ENCODE results near the gene AREG.

DNA sequence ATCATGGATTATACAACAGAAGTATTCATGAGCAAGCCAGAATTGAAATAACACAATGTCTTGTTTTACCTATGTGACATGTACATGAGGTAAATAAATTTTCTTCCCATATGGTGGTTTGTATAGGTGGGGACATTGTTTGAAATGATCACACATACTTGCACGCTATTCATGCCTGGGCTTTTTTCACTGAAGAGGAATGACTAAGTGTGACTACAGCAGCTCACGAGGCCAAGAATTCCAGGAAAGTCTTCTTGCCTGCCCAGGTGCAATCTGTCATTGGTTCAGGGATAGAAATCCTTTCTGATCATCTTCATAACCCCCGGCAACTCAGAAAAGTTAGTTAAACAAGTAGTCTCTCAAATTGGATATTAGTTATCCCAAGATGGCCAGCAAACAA lies 36.3 kb upstream of the AREG start:
- TF ChIP-seq, protein P1, sequence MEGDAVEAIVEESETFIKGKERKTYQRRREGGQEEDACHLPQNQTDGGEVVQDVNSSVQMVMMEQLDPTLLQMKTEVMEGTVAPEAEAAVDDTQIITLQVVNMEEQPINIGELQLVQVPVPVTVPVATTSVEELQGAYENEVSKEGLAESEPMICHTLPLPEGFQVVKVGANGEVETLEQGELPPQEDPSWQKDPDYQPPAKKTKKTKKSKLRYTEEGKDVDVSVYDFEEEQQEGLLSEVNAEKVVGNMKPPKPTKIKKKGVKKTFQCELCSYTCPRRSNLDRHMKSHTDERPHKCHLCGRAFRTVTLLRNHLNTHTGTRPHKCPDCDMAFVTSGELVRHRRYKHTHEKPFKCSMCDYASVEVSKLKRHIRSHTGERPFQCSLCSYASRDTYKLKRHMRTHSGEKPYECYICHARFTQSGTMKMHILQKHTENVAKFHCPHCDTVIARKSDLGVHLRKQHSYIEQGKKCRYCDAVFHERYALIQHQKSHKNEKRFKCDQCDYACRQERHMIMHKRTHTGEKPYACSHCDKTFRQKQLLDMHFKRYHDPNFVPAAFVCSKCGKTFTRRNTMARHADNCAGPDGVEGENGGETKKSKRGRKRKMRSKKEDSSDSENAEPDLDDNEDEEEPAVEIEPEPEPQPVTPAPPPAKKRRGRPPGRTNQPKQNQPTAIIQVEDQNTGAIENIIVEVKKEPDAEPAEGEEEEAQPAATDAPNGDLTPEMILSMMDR (IDR thresholded peaks at IDR 0.05; ENCODE audit: low read depth, low read length), result no peak
- TF ChIP-seq, protein P2, sequence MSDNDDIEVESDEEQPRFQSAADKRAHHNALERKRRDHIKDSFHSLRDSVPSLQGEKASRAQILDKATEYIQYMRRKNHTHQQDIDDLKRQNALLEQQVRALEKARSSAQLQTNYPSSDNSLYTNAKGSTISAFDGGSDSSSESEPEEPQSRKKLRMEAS (IDR thresholded peaks at IDR 0.05; ENCODE audit: low read depth, low read length), result no peak
- no peak for TF ChIP-seq POLR2A (IDR thresholded peaks at IDR 0.05; ENCODE audit: extremely low read depth, insufficient read length)

Measured in NB4 (cell line).